Neural cell (in vitro differentiated cells): ENCODE results near the gene RRP1. TPM values are rescaled to one million over a fixed set of nuclear protein-coding genes. Genes with fewer than 3 reads are reported as not detected.

ENCODE experiments used
- H2AFZ ChIP-seq: fragments of 200-600, 300-800 bp; sonication (generic), shearing (Covaris generic); 2 replicates; pipeline ENCODE4 v1.6.0; 2014; ENCODE audit warnings: low read depth, mild to moderate bottlenecking, antibody characterized with exemption, low read length, moderate library complexity
- H3F3A ChIP-seq: fragments of 200-600 bp; shearing (Covaris generic); 2 replicates; pipeline ENCODE4 v1.6.1; 2016; ENCODE audit warnings: mild to moderate bottlenecking, moderate library complexity, mixed read lengths, antibody characterized with exemption, low read length; ENCODE audit not compliant: insufficient read depth, poor library complexity, severe bottlenecking
- H3K27ac ChIP-seq: fragments of 200-600, 300-800 bp; sonication (generic), shearing (Covaris generic); 2 replicates; pipeline ENCODE4 v1.5.1; 2014; ENCODE audit warnings: mild to moderate bottlenecking, low read length, moderate library complexity
- H3K27me3 ChIP-seq: fragments of 300-800, 200-600 bp; sonication (generic), shearing (Covaris generic); 2 replicates; pipeline ENCODE4 v1.6.0; 2014; ENCODE audit warnings: mild to moderate bottlenecking, low read depth, low read length, moderate library complexity; ENCODE audit not compliant: insufficient read depth
- H3K36me3 ChIP-seq: fragments of 300-800, 200-600 bp; sonication (generic), shearing (Covaris generic); 2 replicates; pipeline ENCODE4 v1.5.1; 2014; ENCODE audit warnings: mild to moderate bottlenecking, antibody characterized with exemption, low read length, moderate library complexity; ENCODE audit not compliant: insufficient read depth
- H3K4me2 ChIP-seq: fragments of 300-800, 200-600 bp; sonication (generic), shearing (Covaris generic); 2 replicates; pipeline ENCODE4 v1.6.0; 2014; ENCODE audit warnings: mild to moderate bottlenecking, low read length
- H3K4me3 ChIP-seq: fragments of 300-800, 200-600 bp; sonication (generic), shearing (Covaris generic); 2 replicates; pipeline ENCODE4 v1.5.1; 2014; ENCODE audit warnings: mild to moderate bottlenecking, low read length, moderate library complexity
- H3K79me2 ChIP-seq: fragments of 200-600 bp; shearing (Covaris generic); replicated peaks from 2 replicates; pipeline ENCODE4 v1.6.0; 2014; ENCODE audit warnings: mild to moderate bottlenecking, low read length, moderate library complexity; ENCODE audit not compliant: insufficient read depth
- H3K9ac ChIP-seq: fragments of 300-800, 200-600 bp; sonication (generic), shearing (Covaris generic); 2 replicates; pipeline ENCODE4 v1.6.1; 2016; ENCODE audit warnings: mild to moderate bottlenecking, low read length, mixed read lengths
- H3K9me2 ChIP-seq: fragments of 200-600 bp; shearing (Covaris generic); 2 replicates; pipeline ENCODE4 v1.6.1; 2016; ENCODE audit warnings: mild to moderate bottlenecking, low read length, mixed read lengths; ENCODE audit not compliant: insufficient read depth
- H3K9me3 ChIP-seq: fragments of 200-600, 300-800 bp; sonication (generic), shearing (Covaris generic); 2 replicates; pipeline ENCODE4 v1.6.1; 2016; ENCODE audit warnings: mild to moderate bottlenecking, mixed run types, low read length, moderate library complexity, mixed read lengths
- H4K20me1 ChIP-seq: fragments of 200-600 bp; shearing (Covaris generic); 2 replicates; pipeline ENCODE4 v1.6.1; 2016; ENCODE audit warnings: mild to moderate bottlenecking, mixed run types; ENCODE audit not compliant: insufficient read depth
- EP300 ChIP-seq: fragments of 450-650 bp; conservative IDR thresholded peaks from 2 replicates; pipeline ENCODE4 v1.6.1; 2014; ENCODE audit warnings: antibody characterized with exemption, mild to moderate bottlenecking, moderate library complexity; ENCODE audit not compliant: poor library complexity, severe bottlenecking
- EZH2 ChIP-seq: fragments of 200-600, 300-800 bp; shearing (Covaris generic), sonication (generic); IDR thresholded peaks from 2 replicates; pipeline ENCODE4 v1.6.1; 2014; ENCODE audit warnings: antibody characterized with exemption, low read length, borderline replicate concordance, mild to moderate bottlenecking; ENCODE audit not compliant: insufficient read depth, poor library complexity, severe bottlenecking
- MXI1 ChIP-seq: fragments of 450-650 bp; conservative IDR thresholded peaks from 2 replicates; pipeline ENCODE4 v1.6.1; 2014; ENCODE audit warnings: antibody characterized with exemption, mild to moderate bottlenecking; ENCODE audit not compliant: poor library complexity, severe bottlenecking
- POLR2AphosphoS5 ChIP-seq: IDR thresholded peaks from 2 replicates; pipeline ENCODE4 v1.6.1; 2012
- RAD21 ChIP-seq: fragments of 450-650 bp; conservative IDR thresholded peaks from 2 replicates; pipeline ENCODE4 v1.6.1; 2014; ENCODE audit warnings: antibody characterized with exemption, mild to moderate bottlenecking, moderate library complexity
- SMC3 ChIP-seq: fragments of 450-650 bp; conservative IDR thresholded peaks from 2 replicates; pipeline ENCODE4 v1.6.1; 2014; ENCODE audit warnings: antibody characterized with exemption, mild to moderate bottlenecking, moderate library complexity; ENCODE audit not compliant: poor library complexity
- TAF1 ChIP-seq: IDR thresholded peaks from 2 replicates; pipeline ENCODE4 v1.6.1; 2012; ENCODE audit warnings: low read depth
- polyA plus RNA-seq: library from polyadenylated mRNA; depleted of rRNA; stranded (reverse); fragments of >200 nt; gene quantifications from 2 replicates; pipeline ENCODE4 v1.2.3, GENCODE V29; 2014
- TF ChIP-seq, protein P1 (sequence below): IDR thresholded peaks from 2 replicates; pipeline ENCODE4 v1.6.1; 2012; ENCODE audit warnings: borderline replicate concordance
- TF ChIP-seq, protein P2 (sequence below): fragments of 450-650 bp; IDR thresholded peaks from 2 replicates; pipeline ENCODE4 v1.5.1; 2014; ENCODE audit warnings: antibody characterized with exemption, mild to moderate bottlenecking, moderate library complexity; ENCODE audit not compliant: poor library complexity, severe bottlenecking

Gene RRP1
- polyA plus RNA-seq, 1 donor from 2014 or later = 35.8 TPM

GRCh38 chr21:43753439-43753799 lies 36.0 kb upstream of the RRP1 start:
- H3K9me3 ChIP-seq = no peaks in the 10 kb centered on the region
- no peaks in the 10 kb centered on the region for H3F3A ChIP-seq
- H2AFZ ChIP-seq = no peak overlapping the region
- no peaks in the 10 kb centered on the region for H3K79me2 ChIP-seq
- H3K9ac ChIP-seq = no peak overlapping the region
- H3K4me3 ChIP-seq = no peak overlapping the region
- TF ChIP-seq, protein P1, sequence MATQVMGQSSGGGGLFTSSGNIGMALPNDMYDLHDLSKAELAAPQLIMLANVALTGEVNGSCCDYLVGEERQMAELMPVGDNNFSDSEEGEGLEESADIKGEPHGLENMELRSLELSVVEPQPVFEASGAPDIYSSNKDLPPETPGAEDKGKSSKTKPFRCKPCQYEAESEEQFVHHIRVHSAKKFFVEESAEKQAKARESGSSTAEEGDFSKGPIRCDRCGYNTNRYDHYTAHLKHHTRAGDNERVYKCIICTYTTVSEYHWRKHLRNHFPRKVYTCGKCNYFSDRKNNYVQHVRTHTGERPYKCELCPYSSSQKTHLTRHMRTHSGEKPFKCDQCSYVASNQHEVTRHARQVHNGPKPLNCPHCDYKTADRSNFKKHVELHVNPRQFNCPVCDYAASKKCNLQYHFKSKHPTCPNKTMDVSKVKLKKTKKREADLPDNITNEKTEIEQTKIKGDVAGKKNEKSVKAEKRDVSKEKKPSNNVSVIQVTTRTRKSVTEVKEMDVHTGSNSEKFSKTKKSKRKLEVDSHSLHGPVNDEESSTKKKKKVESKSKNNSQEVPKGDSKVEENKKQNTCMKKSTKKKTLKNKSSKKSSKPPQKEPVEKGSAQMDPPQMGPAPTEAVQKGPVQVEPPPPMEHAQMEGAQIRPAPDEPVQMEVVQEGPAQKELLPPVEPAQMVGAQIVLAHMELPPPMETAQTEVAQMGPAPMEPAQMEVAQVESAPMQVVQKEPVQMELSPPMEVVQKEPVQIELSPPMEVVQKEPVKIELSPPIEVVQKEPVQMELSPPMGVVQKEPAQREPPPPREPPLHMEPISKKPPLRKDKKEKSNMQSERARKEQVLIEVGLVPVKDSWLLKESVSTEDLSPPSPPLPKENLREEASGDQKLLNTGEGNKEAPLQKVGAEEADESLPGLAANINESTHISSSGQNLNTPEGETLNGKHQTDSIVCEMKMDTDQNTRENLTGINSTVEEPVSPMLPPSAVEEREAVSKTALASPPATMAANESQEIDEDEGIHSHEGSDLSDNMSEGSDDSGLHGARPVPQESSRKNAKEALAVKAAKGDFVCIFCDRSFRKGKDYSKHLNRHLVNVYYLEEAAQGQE = no peak
- TF ChIP-seq POLR2AphosphoS5 = no peak
- no peaks in the 10 kb centered on the region for H3K9me2 ChIP-seq
- no peaks in the 10 kb centered on the region for H3K36me3 ChIP-seq
- no peaks in the 10 kb centered on the region for H3K27me3 ChIP-seq
- no peaks in the 10 kb centered on the region for H4K20me1 ChIP-seq
- H3K4me2 ChIP-seq = no peak overlapping the region
- H3K27ac ChIP-seq = no peak overlapping the region

DNA sequence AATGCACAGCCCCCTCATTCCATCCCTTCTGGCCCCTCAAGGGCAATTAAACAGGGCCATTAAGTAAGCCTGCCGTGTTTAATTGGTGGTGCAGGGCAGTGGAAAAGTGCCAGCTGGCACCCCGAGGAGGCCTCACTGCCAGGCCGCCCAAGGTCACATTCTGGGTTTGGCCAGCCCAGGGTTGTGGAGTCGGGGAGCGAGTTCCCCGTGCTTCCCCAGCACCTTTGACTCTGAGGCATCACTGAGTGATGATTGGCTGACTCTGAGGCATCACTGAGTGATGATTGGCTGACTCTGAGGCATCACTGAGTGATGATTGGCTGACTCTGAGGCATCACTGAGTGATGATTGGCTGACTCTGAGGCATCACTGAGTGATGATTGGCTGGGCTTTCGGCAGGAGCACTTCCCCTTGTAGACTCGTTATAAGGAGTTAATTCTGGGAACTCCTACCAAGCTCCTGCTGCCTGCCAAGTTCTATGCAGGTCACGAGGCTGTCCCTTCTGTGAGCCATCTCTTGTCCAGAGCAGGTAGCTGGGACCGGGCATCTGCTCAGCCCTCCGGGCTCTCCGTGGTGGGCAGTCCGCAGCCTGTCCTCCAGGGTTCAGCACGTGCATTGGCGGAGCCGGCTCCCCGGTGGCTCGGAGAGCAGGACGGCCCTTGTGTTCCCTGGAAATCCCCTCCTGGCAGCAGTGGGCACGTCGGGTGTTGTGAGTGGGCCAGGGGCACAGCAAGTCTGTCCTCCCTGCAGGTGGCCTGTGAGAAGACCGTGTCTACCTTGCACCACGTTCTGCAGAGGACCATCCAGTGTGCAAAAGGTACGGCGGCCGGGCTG lies 34.2 kb upstream of the RRP1 start:
- H2AFZ ChIP-seq = no peak overlapping the region
- TF ChIP-seq MXI1 (no peak), POLR2AphosphoS5 (no peak), EP300 (no peak), SMC3 (no peak), TAF1 (no peak), EZH2 (no peak), RAD21 (no peak)
- TF ChIP-seq, protein P1 = no peak
- TF ChIP-seq, protein P2, sequence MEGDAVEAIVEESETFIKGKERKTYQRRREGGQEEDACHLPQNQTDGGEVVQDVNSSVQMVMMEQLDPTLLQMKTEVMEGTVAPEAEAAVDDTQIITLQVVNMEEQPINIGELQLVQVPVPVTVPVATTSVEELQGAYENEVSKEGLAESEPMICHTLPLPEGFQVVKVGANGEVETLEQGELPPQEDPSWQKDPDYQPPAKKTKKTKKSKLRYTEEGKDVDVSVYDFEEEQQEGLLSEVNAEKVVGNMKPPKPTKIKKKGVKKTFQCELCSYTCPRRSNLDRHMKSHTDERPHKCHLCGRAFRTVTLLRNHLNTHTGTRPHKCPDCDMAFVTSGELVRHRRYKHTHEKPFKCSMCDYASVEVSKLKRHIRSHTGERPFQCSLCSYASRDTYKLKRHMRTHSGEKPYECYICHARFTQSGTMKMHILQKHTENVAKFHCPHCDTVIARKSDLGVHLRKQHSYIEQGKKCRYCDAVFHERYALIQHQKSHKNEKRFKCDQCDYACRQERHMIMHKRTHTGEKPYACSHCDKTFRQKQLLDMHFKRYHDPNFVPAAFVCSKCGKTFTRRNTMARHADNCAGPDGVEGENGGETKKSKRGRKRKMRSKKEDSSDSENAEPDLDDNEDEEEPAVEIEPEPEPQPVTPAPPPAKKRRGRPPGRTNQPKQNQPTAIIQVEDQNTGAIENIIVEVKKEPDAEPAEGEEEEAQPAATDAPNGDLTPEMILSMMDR = no peak
- no peaks in the 10 kb centered on the region for H3K27me3 ChIP-seq
- H3K79me2 ChIP-seq = no peaks in the 10 kb centered on the region
- H4K20me1 ChIP-seq = no peaks in the 10 kb centered on the region
- H3K9me2 ChIP-seq = no peaks in the 10 kb centered on the region
- no peak overlapping the region for H3K4me2 ChIP-seq
- H3K4me3 ChIP-seq = no peak overlapping the region
- H3K9ac ChIP-seq = no peak overlapping the region
- H3K9me3 ChIP-seq = no peaks in the 10 kb centered on the region
- no peaks in the 10 kb centered on the region for H3F3A ChIP-seq
- no peaks in the 10 kb centered on the region for H3K36me3 ChIP-seq
- no peak overlapping the region for H3K27ac ChIP-seq
